Skin epidermis (tissue), 12 donors: ENCODE data around the gene AKR1C1.
"Not testable (repeated sequence)": the region's sequence is repeated elsewhere in the genome, so short reads cannot be mapped to it uniquely, and the experiment has no call there.

ENCODE experiments used
- H3K27ac ChIP-seq, 21 experiments: fragments of 200-600 bp; sonication (generic) in 11 of 21; one replicate each; pipeline ENCODE4 v1.5.0; 2020; ENCODE audit warnings: mild to moderate bottlenecking in 3 of 21, inconsistent platforms in 2 of 21, moderate library complexity in 2 of 21
- H3K4me3 ChIP-seq, 7 experiments: fragments of 200-600 bp; sonication (generic) in 2 of 7; one replicate each; pipeline ENCODE4 v1.5.0; 2020; ENCODE audit warnings: inconsistent platforms in 2 of 7, mild to moderate bottlenecking in 2 of 7, moderate library complexity in 1 of 7

AKR1C1 gene

GRCh38 chr10:5010043-5010442, 46.8 kb downstream of the AKR1C1 start:
- H3K4me3 ChIP-seq, H3K27ac ChIP-seq: not testable (repeated sequence)

DNA sequence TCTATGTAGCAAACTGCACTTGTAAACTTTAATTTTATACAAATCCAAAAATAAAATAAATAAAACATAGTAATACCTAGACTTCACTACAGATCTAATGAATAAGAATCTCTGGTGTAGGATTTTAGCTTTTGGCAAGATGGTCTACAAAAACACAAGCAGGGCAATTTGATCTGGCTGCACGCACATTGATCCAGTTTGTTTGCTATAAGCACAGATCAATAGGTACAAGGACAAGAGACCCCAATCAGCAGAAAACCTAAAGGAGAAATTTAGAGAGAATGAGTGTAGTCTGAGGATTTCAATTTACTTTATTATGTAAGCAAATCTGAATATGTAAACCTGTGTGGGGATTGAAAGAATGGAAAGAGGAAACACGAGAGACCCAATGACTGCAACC, 48.2 kb downstream of the AKR1C1 start:
- H3K27ac ChIP-seq, H3K4me3 ChIP-seq: not testable (repeated sequence)

DNA sequence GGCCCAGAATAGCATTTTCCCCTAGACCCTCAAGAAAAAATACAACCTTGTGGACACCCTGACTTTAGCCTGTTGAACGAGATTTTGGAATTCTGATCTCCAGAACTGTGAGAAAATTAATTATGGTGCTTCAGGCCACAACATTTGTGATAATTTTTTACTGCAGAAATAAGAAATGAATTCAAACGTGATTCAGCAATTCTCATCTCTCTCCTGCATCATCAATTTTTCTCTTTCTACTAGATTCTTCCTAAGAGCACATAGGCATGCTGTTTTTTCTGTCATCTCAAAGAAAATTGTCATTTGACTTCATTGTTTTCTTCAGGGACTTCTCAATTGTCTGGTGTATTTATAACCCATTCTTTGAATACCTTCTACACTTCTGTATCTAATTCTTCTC, 49.4 kb downstream of the AKR1C1 start:
- no peak overlapping the region for H3K4me3 ChIP-seq
- no peak overlapping the region for H3K27ac ChIP-seq

- Histone ChIP-seq H3K27ac (no peak overlapping the region), H3K4me3 (no peak overlapping the region)
These were observed 50.2 kb downstream of the AKR1C1 start for GRCh38 chr10:5013385-5013784.

GRCh38 chr10:5014200-5014910, 51.1 kb downstream of the AKR1C1 start:
- H3K27ac ChIP-seq: not testable (repeated sequence)

GRCh38 chr10:5014936-5015335, 51.7 kb downstream of the AKR1C1 start:
- no peak overlapping the region for H3K4me3 ChIP-seq

More at GRCh38 chr10:5014200-5014910, 51.1 kb downstream of the AKR1C1 start:
- H3K4me3 ChIP-seq: not testable (repeated sequence)

GRCh38 chr10:5018134-5018533, 54.9 kb downstream of the AKR1C1 start:
- H3K27ac ChIP-seq: peak overlapping the region in 1 of 21 experiments; percentile 4
- H3K4me3 ChIP-seq: no peak overlapping the region

More at GRCh38 chr10:5014936-5015335, 51.7 kb downstream of the AKR1C1 start:
- H3K27ac ChIP-seq: no peak overlapping the region

DNA sequence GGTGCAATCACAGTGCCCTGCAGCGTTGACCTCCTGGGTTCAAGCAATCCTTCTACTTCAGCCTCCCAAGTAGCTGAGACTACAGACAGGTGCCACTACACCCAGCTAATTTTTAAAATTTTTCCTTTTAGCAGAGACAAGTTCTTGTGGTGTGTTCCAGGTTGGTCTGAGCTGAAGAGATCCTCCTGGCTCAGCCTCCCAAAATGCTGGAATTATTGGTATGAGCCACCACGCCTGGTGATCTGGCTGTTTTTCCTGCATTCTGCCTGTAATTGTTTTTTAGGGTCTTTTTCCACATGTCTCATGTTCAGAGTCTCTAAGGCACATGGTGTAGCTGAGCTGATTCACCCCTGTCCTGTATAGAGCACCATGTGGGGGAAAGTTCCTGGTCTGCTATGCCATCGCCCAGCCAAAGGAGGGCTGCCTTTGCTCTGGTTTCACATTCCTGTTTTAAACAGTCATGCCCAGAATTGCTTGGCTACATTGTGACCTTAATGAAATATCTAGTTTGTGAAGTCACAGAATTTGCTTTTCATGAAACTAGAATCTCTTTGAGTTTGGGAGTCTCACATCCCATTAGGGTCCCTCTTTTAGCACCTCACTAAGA, 55.6 kb downstream of the AKR1C1 start:
- peak overlapping the region in 2 of 21 experiments; percentile 13 to 21 for H3K27ac ChIP-seq

GRCh38 chr10:5019770-5020612, 56.8 kb downstream of the AKR1C1 start:
- not testable (repeated sequence) for H3K4me3 ChIP-seq
- peak overlapping the region in 6 of 21 experiments; percentile 13 to 49 (median 28) for H3K27ac ChIP-seq

More for the DNA sequence above, 55.6 kb downstream of the AKR1C1 start:
- not testable (repeated sequence) for H3K4me3 ChIP-seq

DNA sequence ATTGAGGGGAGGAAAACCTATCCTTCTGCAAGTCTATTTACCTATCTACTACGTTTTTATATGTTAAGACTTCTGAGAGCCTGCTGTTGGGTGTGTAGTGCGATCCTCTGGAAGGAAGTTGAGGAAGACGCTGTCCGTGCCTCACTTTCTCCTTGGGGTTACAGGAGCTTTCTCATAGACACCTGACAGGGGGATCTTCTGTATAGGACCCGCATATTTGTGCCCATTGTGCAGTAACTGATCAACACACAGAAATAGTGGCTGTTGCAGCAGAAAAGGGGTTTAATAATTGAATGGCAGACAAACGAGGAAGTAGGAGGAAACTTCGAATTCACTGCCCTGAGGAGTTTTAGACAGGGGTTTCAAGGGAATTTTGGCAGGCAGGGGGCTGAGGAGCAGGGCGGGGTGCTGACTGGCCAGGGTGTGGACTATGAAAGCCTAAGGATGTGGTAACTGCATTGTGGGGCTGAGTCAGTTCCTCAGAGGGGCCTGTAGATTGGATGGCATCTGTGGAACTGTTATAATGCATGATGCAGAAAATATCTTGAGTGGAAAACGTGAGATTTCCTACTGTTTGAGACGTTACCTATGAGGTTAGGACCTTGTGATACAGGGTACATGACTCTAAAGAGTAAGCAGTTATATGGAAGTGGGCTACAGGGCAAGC, 58.5 kb downstream of the AKR1C1 start:
- not testable (repeated sequence) for H3K27ac ChIP-seq, H3K4me3 ChIP-seq

DNA sequence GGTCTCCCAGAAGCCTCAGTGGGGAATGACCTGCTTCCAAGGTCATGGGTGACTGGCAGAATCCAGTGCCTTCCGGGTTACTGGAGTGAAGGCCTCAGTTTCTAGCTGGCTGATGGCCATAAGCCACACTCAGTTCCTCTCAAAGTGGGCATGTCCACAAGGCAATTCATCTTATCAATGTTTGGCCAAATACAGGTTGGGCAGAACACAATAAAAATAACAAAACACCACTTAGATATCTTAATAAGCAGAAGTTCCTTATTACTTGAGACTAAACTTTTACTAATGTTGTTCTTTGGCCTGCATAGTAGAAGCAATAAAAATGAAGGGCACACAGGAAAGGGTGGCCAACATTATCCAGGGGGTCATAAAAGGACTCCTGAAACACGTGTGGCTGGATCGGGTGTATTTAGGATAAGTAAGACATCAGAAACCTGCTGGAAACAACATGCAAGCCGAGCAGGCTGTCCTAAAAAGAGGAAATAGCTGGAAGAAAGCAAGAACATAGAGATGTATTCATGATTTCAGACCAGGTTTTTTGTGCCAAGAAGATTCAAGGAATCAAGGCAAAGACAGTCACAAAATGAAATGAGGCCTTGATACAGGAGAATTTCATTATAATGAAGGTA, 60.1 kb downstream of the AKR1C1 start:
- Histone ChIP-seq H3K4me3 (no peak overlapping the region), H3K27ac (no peak overlapping the region)

DNA sequence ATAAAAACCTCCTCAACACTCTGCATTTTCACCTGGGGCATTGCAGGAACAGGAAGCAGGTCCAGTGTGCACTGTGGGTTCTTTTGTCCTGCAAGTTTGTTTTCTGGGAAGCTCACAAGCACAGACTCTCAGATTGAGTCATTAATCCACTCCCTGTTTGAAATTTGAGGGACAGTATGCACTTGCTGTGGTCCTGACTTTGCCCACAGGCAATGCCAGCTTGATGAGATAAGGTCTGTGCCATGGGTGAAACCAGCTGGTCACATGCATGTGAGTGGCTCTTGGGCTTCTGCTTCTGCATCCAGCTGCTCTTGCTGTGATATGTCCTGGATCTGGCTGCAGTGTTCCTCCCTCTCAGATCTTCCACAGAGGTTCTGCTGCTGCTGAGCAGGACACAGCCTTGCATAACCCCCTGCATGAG, 62.3 kb downstream of the AKR1C1 start:
- not testable (repeated sequence) for H3K4me3 ChIP-seq, H3K27ac ChIP-seq

GRCh38 chr10:5030989-5031388, 67.8 kb downstream of the AKR1C1 start:
- H3K27ac ChIP-seq: no peak overlapping the region

GRCh38 chr10:5031588-5031987, 68.4 kb downstream of the AKR1C1 start:
- H3K4me3 ChIP-seq, H3K27ac ChIP-seq: not testable (repeated sequence)

More at GRCh38 chr10:5030989-5031388, 67.8 kb downstream of the AKR1C1 start:
- H3K4me3 ChIP-seq: no peak overlapping the region

DNA sequence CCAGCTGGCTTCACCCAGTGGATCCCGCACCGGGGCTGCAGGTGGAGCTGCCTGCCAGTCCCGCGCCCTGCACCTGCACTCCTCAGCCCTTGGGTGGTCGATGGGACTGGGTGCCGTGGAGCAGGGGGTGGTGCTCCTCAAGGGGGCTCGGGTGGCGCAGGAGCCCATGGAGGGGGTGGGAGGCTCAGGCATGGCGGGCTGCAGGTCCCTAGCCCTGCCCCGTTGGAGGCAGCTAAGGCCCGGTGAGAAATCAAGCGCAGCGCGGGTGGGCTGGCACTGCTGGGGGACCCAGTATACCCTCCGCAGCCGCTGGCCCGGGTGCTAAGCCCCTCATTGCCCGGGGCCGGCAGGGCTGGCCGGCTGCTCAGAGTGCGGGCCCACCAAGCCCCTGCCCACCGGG, 69.2 kb downstream of the AKR1C1 start:
- H3K4me3 ChIP-seq, H3K27ac ChIP-seq: not testable (repeated sequence)
